Fibroblast of peridontal ligament (primary cell): ENCODE results near the gene UCN2.
A peak's percentile ranks its signal among the peaks of the same experiment; 100 is the strongest.

Source experiments
- DNase-seq: peaks from one replicate; pipeline ENCODE4 v3.0.0-alpha.2; 2010; ENCODE audit errors: extremely low read depth

The UCN2 gene

GRCh38 chr3:48591436-48591835, 27.9 kb upstream of the UCN2 start:
- no peak for DNase-seq

- no peak for DNase-seq
Observed at GRCh38 chr3:48588230-48588629, 24.6 kb upstream of the UCN2 start.

- no peak for DNase-seq
Observed at GRCh38 chr3:48587686-48588085, 24.1 kb upstream of the UCN2 start.

- DNase-seq: no peak
Observed at GRCh38 chr3:48585411-48585810, 21.8 kb upstream of the UCN2 start.

GRCh38 chr3:48584836-48585235, 21.3 kb upstream of the UCN2 start:
- DNase-seq: no peak

- no peak for DNase-seq
Observed at GRCh38 chr3:48581621-48582481, 18.3 kb upstream of the UCN2 start.

GRCh38 chr3:48576647-48577046, 13.1 kb upstream of the UCN2 start:
- no peak for DNase-seq

GRCh38 chr3:48575366-48575765, 11.8 kb upstream of the UCN2 start:
- DNase-seq: no peak

DNA sequence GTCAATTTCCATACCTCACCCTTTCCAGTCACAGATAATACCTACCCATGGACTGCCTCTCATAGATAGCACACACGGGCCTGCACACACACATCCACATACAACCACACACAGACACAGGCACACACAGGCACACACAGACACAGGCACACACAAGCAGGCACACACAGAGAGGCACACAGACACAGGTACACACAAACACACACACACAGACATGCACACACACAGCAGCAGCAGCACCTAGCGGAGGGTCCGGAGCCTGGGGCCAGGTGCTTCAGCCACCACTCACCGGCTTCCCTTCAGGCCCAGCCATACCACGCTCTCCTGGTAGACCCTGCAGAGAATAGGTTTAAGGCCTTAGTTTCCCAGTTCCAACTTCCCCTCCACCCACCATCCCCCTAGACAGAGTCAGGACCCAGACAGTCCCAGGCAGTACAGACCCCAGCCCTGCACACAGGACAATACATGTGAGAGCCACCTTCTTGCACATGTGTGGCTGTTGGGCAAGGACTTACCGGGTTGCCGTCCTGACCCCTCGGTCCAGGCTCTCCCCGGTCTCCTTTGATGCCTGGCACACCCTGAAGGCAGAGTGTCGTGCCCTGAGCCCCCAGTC, 10.5 kb upstream of the UCN2 start:
- DNase-seq: no peak

DNA sequence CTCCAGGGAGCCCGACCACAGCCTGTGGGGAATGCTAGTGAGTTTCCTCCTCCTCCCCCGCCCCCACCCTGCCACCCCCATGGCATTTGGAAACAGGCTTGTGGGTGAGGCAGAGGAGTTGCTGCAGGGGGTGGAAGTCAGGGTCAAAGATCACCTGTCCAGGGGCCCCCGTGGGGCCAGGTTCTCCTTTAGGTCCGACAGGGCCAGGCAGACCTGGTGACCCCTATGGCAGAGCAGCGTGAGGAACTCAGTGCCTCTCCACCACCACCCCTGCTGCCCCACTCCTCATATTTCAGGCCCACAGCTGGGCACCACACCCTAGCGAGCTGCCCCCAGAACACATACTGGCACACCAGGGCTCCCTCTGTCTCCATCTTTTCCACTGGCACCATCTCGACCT, 8.9 kb upstream of the UCN2 start:
- no peak for DNase-seq

GRCh38 chr3:48571938-48572337, 8.4 kb upstream of the UCN2 start:
- no peak for DNase-seq

DNA sequence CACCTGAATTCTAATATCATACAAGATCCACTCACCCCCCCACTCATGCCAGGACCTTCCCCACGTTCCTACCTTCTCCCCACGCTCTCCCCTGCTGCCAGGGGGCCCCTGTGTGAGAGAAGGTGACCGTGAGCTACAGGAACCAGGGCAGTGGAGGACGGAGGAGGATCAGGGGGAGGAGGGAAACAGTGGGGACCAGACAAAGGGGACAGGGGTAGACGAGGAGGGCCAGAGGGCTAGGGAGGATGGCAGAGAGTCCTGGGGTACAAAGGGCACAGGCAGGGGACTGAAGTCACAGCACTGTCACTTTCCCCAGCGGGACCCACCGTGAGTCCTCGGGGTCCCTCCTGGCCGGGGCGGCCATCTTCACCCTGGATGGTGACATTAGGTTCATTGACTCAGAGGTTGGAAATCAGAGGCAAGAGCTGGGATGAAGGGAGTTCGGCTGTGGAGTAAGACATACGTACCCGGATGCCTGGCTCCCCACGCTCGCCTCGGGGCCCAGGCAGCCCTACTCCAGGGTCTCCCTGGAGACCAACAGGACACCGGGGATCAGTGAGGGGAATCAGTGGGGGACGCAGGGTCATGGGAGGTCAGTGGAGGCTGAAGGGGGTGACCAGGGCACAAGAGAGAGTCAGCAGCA, 6.3 kb upstream of the UCN2 start:
- DNase-seq: no peak

- DNase-seq: no peak
Observed at GRCh38 chr3:48569400-48569799, 5.8 kb upstream of the UCN2 start.

DNA sequence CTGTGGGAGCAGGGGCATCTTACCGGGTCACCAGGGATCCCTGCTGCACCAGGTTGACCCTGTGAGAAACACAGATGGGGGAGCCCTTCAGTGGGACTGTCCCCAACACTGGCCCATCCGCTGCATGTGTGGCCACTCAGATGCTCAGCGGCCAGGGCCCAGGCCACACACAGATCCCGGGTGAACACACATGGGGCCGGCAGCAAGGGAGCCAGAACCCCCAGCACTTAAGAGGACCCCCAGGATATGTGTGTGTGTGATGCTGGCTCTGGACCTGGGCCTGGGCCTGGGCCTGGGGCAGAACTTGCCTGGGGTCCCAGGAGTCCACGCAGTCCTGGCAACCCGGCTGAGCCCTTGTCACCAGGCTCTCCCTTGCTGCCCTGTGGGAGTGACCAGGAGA, 4.9 kb upstream of the UCN2 start:
- no peak for DNase-seq

DNA sequence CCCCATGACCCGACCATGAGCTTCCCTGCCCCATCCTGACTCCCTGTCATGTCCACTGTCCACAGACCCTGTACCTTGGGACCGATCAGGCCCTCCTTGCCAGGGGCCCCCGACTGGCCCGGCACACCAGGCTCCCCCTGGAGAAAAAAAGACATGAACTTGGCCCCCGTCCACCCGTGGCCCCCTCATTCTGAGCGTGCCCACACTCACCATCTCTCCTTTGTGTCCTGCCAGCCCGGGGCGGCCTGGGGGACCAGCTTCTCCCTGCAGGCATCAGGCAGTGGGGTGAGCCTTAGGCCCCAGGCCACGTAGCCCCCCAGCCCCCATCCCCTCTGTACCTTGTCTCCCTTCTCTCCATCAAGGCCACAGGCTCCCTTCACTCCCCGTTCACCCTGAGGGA, 3.9 kb upstream of the UCN2 start:
- no peak for DNase-seq

- no peak for DNase-seq
Observed at GRCh38 chr3:48567090-48567489, 3.5 kb upstream of the UCN2 start.

- DNase-seq: no peak
Observed at GRCh38 chr3:48566401-48566760, 2.8 kb upstream of the UCN2 start.

- DNase-seq: peak; percentile 51
Observed at GRCh38 chr3:48565591-48566400, 2.2 kb upstream of the UCN2 start.

DNA sequence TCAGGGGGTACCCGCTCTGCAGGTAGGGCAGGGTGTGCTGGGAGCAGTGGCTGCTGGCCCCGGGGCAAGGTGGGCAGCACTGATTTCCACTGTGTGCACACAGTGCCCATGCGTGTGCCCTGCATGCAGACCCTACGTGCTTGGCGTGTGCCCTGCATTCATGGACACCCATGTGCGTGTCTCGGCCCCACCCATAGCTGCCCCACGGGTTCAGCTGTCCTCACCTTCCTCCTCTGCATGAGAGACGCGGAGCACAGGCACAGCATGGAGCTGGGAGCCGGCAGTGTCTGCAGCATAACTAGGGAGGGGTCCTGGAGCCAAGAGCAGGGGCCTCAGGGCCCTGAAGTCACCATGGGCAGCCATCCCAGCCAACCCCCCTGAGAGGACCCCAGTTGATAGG, 1.6 kb upstream of the UCN2 start:
- DNase-seq: no peak

GRCh38 chr3:48564667-48565066, 1.1 kb upstream of the UCN2 start:
- DNase-seq: no peak

- DNase-seq: peak; percentile 48
Observed at GRCh38 chr3:48564022-48564421, 441 bp upstream of the UCN2 start.

DNA sequence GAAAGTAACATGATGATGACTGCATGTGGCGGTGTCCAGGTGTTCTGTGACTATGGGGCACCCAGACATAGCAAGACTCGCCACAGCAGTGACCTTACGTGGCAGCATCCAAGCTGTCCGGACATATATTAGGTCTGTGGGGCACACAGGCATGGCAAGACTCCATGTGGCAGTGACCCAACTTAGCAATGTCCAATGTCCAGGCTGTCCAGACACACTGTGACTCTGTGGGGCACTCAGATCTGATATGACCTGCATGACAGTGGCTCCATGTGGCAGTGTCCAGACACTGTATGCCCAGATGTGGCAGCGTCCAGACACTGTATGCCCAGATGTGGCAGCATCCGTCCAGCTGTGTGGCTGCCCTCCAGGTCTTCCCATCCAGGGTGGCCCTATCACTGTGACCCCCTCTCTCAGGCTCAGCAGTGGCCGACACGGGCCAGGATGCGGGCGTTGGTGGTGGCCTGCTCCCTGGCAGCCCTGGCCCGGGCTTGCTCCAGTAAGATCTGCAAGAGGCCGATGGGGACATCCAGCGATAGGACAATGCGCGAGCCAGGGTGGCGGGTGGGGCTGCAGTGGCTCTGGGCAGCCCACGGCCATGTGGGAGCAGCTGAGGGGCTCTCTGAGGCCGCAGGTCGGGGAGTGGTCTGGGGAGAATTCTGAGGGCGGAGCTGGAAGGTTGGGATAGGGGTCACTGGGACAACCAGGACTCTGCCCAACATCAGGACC, 1.1 kb downstream of the UCN2 start:
- DNase-seq: no peak
